HepG2 (cell line): ENCODE measurements around the gene NDOR1. TPM values are rescaled to one million over a fixed set of nuclear protein-coding genes. Genes with fewer than 3 reads are reported as not detected.

Experiments used
- ATAC-seq: fragments of 200-7000 bp; cut with Tn5 transposase; 3 replicates; pipeline ENCODE4 v1.9.1; 2020; ENCODE audit warnings: mild to moderate bottlenecking, moderate library complexity
- BruUV-seq: library from RNA; stranded (reverse); fragments of 400-500 nt; replicated peaks from 2 replicates; lab custom pipeline; 2021; lab: Mats Ljungman, UMichigan
- CTCF ChIA-PET: fragments of 300-600 bp; formaldehyde crosslinking; extraction: SDS; loops from one replicate; lab custom pipeline; 2021; ENCODE audit warnings: low total read pairs, inconsistent platforms, low intra/inter-chr PET ratio; lab: Yijun Ruan, JAX
- POLR2A ChIA-PET: fragments of 350-600 bp; sonication (Branson Sonifier 250); formaldehyde crosslinking; loops from one replicate; lab custom pipeline; 2020; ENCODE audit warnings: antibody characterized with exemption, inconsistent platforms; lab: Yijun Ruan, JAX
- DNase-seq: peaks from one replicate; pipeline ENCODE4 v3.0.0-alpha.2; 2015; ENCODE audit warnings: low spot score
- FAIRE-seq: peaks from 3 replicates; lab custom pipeline; 2011; peaks lifted over from hg19 to GRCh38; lab: Jason Lieb, UNC
- H2AFZ ChIP-seq: one replicate; pipeline ENCODE4 v1.6.1; 2011; ENCODE audit warnings: low read length, inconsistent platforms
- H3K27ac ChIP-seq: fragments of 300-600 bp; 3 replicates; pipeline ENCODE4 v1.8.0; 2011; ENCODE audit warnings: mixed run types, mild to moderate bottlenecking, mixed read lengths, low read length, inconsistent platforms; ENCODE audit not compliant: insufficient read depth; ENCODE audit errors: extremely low read length
- H3K27me3 ChIP-seq, 2 experiments: fragments of 200-600 bp in 1 of 2; 2 replicates in 1 of 2; 3 replicates in 1 of 2; pipeline versions ENCODE4 v1.6.0 to v1.8.0; 2011; ENCODE audit warnings: low read length in 2 of 2, mild to moderate bottlenecking in 2 of 2, moderate library complexity in 2 of 2, inconsistent platforms in 1 of 2; ENCODE audit not compliant: insufficient read depth in 2 of 2, control insufficient read depth in 1 of 2
- H3K36me3 ChIP-seq, 2 experiments: fragments of 200-600 bp in 1 of 2; replicated peaks in 1 of 2; 2 replicates in 1 of 2; 3 replicates in 1 of 2; pipeline versions ENCODE4 v1.5.1 to v1.8.0; 2011; ENCODE audit warnings: low read length in 2 of 2, inconsistent platforms in 1 of 2; ENCODE audit not compliant: insufficient read depth in 2 of 2, control insufficient read depth in 1 of 2
- H3K4me1 ChIP-seq: 2 replicates; pipeline ENCODE4 v1.5.1; 2012; ENCODE audit warnings: low read length, inconsistent platforms; ENCODE audit not compliant: insufficient read depth
- H3K4me2 ChIP-seq: 2 replicates; pipeline ENCODE4 v1.6.0; 2011; ENCODE audit warnings: low read depth, low read length, inconsistent platforms
- H3K4me3 ChIP-seq, 3 experiments: fragments of 200-600 bp in 1 of 3; sonication (generic), shearing (Covaris generic) in 1 of 3; replicated peaks in 1 of 3; 2 replicates each; pipeline ENCODE4 v1.5.1; 2011 to 2016; ENCODE audit warnings: low read length in 3 of 3, inconsistent platforms in 2 of 3, low read depth in 2 of 3, mild to moderate bottlenecking in 2 of 3, control low read depth in 1 of 3, mixed read lengths in 1 of 3; ENCODE audit not compliant: insufficient read depth in 1 of 3
- H3K79me2 ChIP-seq: one replicate; pipeline ENCODE4 v1.6.1; 2011; ENCODE audit warnings: low read length, inconsistent platforms; ENCODE audit not compliant: insufficient read depth
- H3K9ac ChIP-seq: 2 replicates; pipeline ENCODE4 v1.6.0; 2011; ENCODE audit warnings: mild to moderate bottlenecking, low read depth, low read length, inconsistent platforms; ENCODE audit not compliant: insufficient read depth
- H3K9me3 ChIP-seq: 2 replicates; pipeline ENCODE4 v1.5.1; 2012; ENCODE audit warnings: mild to moderate bottlenecking, low read length
- H4K20me1 ChIP-seq: 2 replicates; pipeline ENCODE4 v1.6.0; 2011; ENCODE audit warnings: inconsistent platforms, mild to moderate bottlenecking, low read length, moderate library complexity; ENCODE audit not compliant: insufficient read depth
- ZMYM4 ChIP-seq: sonication (generic); formaldehyde crosslinking; IDR thresholded peaks from 2 replicates; pipeline ENCODE4 v1.8.1; 2023; ENCODE audit warnings: mild to moderate bottlenecking, missing genetic modification reagents
- ZNF337 ChIP-seq: sonication (generic); formaldehyde crosslinking; IDR thresholded peaks from 2 replicates; pipeline ENCODE4 v1.5.1; 2020; ENCODE audit warnings: missing genetic modification reagents, low read depth, mild to moderate bottlenecking, borderline replicate concordance
- ZNF605 ChIP-seq: sonication (generic); formaldehyde crosslinking; IDR thresholded peaks from 2 replicates; pipeline ENCODE4 v1.8.0; 2022; ENCODE audit warnings: mild to moderate bottlenecking, missing genetic modification reagents
- ZNF773 ChIP-seq: sonication (generic); formaldehyde crosslinking; IDR thresholded peaks from 2 replicates; pipeline ENCODE4 v1.4.0; 2020; ENCODE audit warnings: missing genetic modification reagents, borderline replicate concordance
- ZSCAN5A ChIP-seq: sonication (generic); formaldehyde crosslinking; IDR thresholded peaks from 2 replicates; pipeline ENCODE4 v1.8.0; 2022; ENCODE audit warnings: mild to moderate bottlenecking, missing genetic modification reagents, borderline replicate concordance
- WGBS: methylation state at CpG from one replicate; pipeline ENCODE4 v1.1.6; 2017; ENCODE audit warnings: low lambda C conversion rate; 5-methylcytosine and 5-hydroxymethylcytosine counted together
- in situ Hi-C: cut with HindIII; loops from 2 replicates; pipeline ENCODE4 v1.10.0; 2017; ENCODE audit warnings: low pct_unique_long_range_greater_than_20kb; ENCODE audit not compliant: extremely low pct_ligation_motif_present
- intact Hi-C: fragments of 100-400 bp; cut with micrococcal nuclease; formaldehyde crosslinking; loops from one replicate; pipeline ENCODE4 v1.10.0; 2022; ENCODE audit not compliant: unreplicated experiment
- polyA plus RNA-seq, 8 experiments: library from polyadenylated mRNA; depleted of rRNA in 3 of 8; stranded (reverse) in 7 of 8; unstranded in 1 of 8; fragments of >200 nt; fragmentation: Illumina TruSeq in 4 of 8; extraction: Trizol in 4 of 8; gene quantifications; 2 replicates each; pipeline versions ENCODE4 v1.2.1 to v1.2.3, GENCODE V29; 2011 to 2016; ENCODE audit warnings: low read depth in 4 of 8, missing spikeins in 1 of 8, mixed read lengths in 1 of 8; ENCODE audit not compliant: insufficient read depth in 1 of 8
- total RNA-seq, 5 experiments: library from RNA; depleted of rRNA; stranded (reverse); fragments of >200 nt; fragmentation: Illumina TruSeq; extraction: Trizol; gene quantifications; 2 replicates each; pipeline ENCODE4 v1.2.3, GENCODE V29; 2016; ENCODE audit warnings: low read depth in 1 of 5
- TF ChIP-seq, protein P1 (sequence below): sonication (generic); formaldehyde crosslinking; IDR thresholded peaks from 2 replicates; pipeline ENCODE4; 2020; ENCODE audit warnings: missing genetic modification reagents, mild to moderate bottlenecking, borderline replicate concordance
- TF ChIP-seq, protein P2 (sequence below): sonication (generic); formaldehyde crosslinking; IDR thresholded peaks from 2 replicates; pipeline ENCODE4 v1.4.0; 2020; ENCODE audit warnings: mild to moderate bottlenecking, missing genetic modification reagents
- TF ChIP-seq, protein P3 (sequence below): sonication (generic); formaldehyde crosslinking; IDR thresholded peaks from 2 replicates; pipeline ENCODE4 v1.4.0; 2020; ENCODE audit warnings: missing genetic modification reagents

NDOR1 gene
- total and polyA plus RNA-seq, 2 of the 13 experiments (the other 11 are each of a cell fraction or from before 2014, with no cell fraction given), result 3.6 to 8.7 TPM

DNA sequence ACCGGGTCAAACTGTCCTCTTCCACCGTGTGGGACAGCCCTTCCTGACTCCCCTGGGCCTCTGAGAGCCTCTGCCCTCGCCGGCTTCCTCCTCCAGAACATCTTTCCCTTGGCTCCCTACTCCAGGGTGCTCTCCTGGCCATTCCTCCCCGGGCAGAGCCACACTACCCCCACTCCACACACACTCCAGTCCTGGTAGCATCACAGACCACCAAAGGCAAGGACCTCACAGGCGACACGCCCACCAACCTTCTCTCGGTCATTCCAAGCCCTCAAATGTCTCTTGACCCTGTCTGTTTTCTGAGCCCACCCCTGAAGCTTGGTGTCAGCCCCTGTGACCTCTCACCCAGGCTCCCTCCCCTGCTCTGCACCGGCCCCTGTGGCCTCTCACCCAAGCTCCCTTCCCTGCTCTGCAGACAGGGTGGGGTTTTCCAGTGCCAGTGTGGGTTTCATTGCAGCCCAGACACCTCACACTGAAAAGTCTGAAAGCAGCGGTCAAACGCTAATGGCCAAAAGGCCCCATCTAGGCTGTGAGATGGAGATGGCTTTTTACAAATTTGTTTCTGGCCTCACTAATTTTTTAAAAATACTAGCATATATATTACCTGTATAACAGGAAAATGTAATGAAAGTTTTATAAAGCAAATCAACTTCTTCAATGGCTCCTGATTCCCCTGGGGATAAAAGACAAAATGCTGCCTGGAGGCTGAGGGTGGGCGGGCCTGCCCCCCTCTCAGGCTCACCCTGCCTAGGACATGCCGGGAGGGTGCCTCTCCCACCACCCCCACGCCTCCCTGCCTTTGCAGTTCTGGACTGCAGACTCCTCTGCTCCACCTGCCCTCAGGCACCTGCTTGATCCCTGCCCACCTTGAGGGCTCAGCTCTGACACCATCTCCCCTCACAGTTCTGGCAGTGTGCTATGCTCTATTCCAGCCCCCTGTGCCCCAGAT is 46.1 kb upstream of the NDOR1 start:
- H3K27ac ChIP-seq, result no peak overlapping the region
- in situ Hi-C loops, result no loop called here
- 10% methylated on average over 14 of the region's 14 CpGs for WGBS
- no peak for ATAC-seq
- no peaks in the 10 kb centered on the region for H4K20me1 ChIP-seq
- POLR2A ChIA-PET, result no interaction called here
- intact Hi-C loops, result no loop called here
- no peaks in the 10 kb centered on the region for H3K4me1 ChIP-seq
- H3K9me3 ChIP-seq, result no peaks in the 10 kb centered on the region
- no peak overlapping the region for H3K9ac ChIP-seq
- no peak for DNase-seq
- no peak overlapping the region for H2AFZ ChIP-seq
- no peak overlapping the region for H3K4me2 ChIP-seq
- CTCF ChIA-PET, result no interaction called here
- H3K79me2 ChIP-seq, result no peaks in the 10 kb centered on the region
- BruUV-seq, result no TSS peak
- no peaks in the 10 kb centered on the region for H3K36me3 ChIP-seq
- no peak for FAIRE-seq
- H3K4me3 ChIP-seq, result no peak overlapping the region
- peaks cover 13 to 74% of the 10 kb centered on the region in 2 experiments; a peak in 4 of 5 replicates for H3K27me3 ChIP-seq
- TF ChIP-seq, protein P1, sequence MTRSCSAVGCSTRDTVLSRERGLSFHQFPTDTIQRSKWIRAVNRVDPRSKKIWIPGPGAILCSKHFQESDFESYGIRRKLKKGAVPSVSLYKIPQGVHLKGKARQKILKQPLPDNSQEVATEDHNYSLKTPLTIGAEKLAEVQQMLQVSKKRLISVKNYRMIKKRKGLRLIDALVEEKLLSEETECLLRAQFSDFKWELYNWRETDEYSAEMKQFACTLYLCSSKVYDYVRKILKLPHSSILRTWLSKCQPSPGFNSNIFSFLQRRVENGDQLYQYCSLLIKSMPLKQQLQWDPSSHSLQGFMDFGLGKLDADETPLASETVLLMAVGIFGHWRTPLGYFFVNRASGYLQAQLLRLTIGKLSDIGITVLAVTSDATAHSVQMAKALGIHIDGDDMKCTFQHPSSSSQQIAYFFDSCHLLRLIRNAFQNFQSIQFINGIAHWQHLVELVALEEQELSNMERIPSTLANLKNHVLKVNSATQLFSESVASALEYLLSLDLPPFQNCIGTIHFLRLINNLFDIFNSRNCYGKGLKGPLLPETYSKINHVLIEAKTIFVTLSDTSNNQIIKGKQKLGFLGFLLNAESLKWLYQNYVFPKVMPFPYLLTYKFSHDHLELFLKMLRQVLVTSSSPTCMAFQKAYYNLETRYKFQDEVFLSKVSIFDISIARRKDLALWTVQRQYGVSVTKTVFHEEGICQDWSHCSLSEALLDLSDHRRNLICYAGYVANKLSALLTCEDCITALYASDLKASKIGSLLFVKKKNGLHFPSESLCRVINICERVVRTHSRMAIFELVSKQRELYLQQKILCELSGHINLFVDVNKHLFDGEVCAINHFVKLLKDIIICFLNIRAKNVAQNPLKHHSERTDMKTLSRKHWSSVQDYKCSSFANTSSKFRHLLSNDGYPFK (CRISPR knock-in tag), result no peak
- TF ChIP-seq, protein P2, sequence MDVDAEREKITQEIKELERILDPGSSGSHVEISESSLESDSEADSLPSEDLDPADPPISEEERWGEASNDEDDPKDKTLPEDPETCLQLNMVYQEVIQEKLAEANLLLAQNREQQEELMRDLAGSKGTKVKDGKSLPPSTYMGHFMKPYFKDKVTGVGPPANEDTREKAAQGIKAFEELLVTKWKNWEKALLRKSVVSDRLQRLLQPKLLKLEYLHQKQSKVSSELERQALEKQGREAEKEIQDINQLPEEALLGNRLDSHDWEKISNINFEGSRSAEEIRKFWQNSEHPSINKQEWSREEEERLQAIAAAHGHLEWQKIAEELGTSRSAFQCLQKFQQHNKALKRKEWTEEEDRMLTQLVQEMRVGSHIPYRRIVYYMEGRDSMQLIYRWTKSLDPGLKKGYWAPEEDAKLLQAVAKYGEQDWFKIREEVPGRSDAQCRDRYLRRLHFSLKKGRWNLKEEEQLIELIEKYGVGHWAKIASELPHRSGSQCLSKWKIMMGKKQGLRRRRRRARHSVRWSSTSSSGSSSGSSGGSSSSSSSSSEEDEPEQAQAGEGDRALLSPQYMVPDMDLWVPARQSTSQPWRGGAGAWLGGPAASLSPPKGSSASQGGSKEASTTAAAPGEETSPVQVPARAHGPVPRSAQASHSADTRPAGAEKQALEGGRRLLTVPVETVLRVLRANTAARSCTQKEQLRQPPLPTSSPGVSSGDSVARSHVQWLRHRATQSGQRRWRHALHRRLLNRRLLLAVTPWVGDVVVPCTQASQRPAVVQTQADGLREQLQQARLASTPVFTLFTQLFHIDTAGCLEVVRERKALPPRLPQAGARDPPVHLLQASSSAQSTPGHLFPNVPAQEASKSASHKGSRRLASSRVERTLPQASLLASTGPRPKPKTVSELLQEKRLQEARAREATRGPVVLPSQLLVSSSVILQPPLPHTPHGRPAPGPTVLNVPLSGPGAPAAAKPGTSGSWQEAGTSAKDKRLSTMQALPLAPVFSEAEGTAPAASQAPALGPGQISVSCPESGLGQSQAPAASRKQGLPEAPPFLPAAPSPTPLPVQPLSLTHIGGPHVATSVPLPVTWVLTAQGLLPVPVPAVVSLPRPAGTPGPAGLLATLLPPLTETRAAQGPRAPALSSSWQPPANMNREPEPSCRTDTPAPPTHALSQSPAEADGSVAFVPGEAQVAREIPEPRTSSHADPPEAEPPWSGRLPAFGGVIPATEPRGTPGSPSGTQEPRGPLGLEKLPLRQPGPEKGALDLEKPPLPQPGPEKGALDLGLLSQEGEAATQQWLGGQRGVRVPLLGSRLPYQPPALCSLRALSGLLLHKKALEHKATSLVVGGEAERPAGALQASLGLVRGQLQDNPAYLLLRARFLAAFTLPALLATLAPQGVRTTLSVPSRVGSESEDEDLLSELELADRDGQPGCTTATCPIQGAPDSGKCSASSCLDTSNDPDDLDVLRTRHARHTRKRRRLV (CRISPR knock-in tag), result no peak
- TF ChIP-seq ZNF773 (CRISPR knock-in tag), result no peak
- TF ChIP-seq ZNF605 (CRISPR knock-in tag), result no peak
- TF ChIP-seq ZNF337 (CRISPR knock-in tag), result no peak
- no peak for TF ChIP-seq ZMYM4 (CRISPR knock-in tag)
- TF ChIP-seq, protein P3, sequence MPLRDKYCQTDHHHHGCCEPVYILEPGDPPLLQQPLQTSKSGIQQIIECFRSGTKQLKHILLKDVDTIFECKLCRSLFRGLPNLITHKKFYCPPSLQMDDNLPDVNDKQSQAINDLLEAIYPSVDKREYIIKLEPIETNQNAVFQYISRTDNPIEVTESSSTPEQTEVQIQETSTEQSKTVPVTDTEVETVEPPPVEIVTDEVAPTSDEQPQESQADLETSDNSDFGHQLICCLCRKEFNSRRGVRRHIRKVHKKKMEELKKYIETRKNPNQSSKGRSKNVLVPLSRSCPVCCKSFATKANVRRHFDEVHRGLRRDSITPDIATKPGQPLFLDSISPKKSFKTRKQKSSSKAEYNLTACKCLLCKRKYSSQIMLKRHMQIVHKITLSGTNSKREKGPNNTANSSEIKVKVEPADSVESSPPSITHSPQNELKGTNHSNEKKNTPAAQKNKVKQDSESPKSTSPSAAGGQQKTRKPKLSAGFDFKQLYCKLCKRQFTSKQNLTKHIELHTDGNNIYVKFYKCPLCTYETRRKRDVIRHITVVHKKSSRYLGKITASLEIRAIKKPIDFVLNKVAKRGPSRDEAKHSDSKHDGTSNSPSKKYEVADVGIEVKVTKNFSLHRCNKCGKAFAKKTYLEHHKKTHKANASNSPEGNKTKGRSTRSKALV, result no peak
- TF ChIP-seq ZSCAN5A (CRISPR knock-in tag), result no peak
